AG09309 (cell line): ENCODE results near the gene NUBP2.

Experiments used
- DNase-seq: peaks from one replicate; pipeline ENCODE4 v3.0.0-alpha.2; 2010; ENCODE audit warnings: low read depth
- H3K4me3 ChIP-seq: 2 replicates; pipeline ENCODE4 v1.5.1; 2011; ENCODE audit warnings: mild to moderate bottlenecking, low read depth, low read length, moderate library complexity; ENCODE audit not compliant: control insufficient read depth
- TF ChIP-seq, protein P1 (sequence below): IDR thresholded peaks from 2 replicates; pipeline ENCODE4 v1.5.1; 2011; ENCODE audit warnings: mild to moderate bottlenecking, low read depth, low read length, inconsistent platforms; ENCODE audit not compliant: insufficient read depth, control insufficient read depth; ENCODE audit errors: missing control alignments

NUBP2 gene

DNA sequence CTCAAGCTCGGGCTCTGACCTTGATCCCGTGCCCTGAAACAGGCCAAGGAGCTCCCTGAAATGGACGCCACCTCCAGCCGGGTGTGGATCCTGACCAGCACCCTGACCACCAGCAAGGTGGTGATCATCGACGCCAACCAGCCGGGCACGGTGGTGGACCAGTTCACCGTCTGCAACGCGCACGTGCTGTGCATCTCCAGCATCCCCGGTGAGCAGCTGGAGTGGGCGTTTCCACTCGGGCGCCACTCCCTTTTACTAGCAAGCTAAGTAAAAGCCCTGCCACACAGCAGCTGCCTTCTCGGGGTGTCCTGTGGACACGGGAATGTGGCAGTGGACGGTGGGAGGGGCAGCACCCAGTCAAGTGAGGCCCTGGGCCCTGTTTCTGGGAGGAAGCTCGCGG, 17.8 kb upstream of the NUBP2 start:
- TF ChIP-seq, protein P1, sequence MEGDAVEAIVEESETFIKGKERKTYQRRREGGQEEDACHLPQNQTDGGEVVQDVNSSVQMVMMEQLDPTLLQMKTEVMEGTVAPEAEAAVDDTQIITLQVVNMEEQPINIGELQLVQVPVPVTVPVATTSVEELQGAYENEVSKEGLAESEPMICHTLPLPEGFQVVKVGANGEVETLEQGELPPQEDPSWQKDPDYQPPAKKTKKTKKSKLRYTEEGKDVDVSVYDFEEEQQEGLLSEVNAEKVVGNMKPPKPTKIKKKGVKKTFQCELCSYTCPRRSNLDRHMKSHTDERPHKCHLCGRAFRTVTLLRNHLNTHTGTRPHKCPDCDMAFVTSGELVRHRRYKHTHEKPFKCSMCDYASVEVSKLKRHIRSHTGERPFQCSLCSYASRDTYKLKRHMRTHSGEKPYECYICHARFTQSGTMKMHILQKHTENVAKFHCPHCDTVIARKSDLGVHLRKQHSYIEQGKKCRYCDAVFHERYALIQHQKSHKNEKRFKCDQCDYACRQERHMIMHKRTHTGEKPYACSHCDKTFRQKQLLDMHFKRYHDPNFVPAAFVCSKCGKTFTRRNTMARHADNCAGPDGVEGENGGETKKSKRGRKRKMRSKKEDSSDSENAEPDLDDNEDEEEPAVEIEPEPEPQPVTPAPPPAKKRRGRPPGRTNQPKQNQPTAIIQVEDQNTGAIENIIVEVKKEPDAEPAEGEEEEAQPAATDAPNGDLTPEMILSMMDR, result no peak
- H3K4me3 ChIP-seq, result no peak overlapping the region
- no peak for DNase-seq

DNA sequence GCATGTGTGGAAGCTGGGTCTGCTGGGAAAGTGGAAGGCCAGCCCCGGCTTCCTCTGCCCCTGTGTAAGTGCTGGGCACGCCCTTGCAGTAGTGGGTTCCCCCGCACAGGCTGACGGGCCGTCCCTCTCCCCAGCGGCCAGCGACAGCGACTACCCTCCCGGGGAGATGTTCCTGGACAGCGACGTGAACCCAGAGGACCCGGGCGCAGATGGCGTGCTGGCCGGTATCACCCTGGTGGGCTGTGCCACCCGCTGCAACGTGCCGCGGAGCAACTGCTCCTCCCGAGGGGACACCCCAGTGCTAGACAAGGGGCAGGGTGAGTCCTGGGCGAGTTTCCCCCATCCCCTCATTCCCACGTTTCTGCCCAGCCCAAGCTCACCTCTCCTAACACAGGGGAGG, 16.9 kb upstream of the NUBP2 start:
- H3K4me3 ChIP-seq, result no peak overlapping the region
- no peak for DNase-seq
- TF ChIP-seq, protein P1, result no peak

DNA sequence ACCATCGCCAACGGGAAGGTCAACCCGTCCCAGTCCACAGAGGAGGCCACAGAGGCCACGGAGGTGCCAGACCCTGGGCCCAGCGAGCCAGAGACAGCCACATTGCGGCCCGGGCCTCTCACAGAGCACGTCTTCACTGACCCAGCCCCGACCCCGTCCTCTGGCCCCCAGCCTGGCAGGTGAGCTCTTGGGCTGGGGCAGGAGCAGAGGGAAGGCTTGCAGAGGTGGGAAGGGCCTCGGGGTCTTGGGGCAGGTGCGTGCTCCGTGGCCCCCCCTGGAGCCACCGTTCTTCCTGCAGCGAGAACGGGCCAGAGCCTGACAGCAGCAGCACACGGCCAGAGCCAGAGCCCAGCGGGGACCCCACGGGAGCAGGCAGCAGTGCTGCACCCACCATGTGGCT, 16.5 kb upstream of the NUBP2 start:
- TF ChIP-seq, protein P1, result no peak
- no peak for DNase-seq
- no peak overlapping the region for H3K4me3 ChIP-seq

DNA sequence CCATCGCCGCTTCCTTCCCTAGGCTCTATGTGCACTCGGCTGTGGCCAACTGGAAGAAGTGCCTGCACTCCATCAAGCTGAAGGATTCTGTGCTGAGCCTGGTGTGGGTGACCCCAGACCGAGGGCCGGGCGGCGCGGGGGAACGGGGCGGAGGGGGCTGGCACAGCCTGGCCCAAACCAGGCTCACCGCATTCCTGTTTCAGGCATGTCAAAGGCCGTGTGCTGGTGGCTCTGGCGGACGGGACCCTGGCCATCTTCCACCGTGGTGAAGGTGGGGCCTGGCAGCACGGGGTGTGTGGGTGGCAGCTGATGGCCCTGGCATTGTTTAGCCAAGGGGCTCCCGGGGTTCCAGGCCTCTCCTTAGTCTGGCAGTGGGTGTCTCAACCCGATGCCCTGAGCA, 16.1 kb upstream of the NUBP2 start:
- no peak overlapping the region for H3K4me3 ChIP-seq
- TF ChIP-seq, protein P1, result no peak
- DNase-seq, result no peak

DNA sequence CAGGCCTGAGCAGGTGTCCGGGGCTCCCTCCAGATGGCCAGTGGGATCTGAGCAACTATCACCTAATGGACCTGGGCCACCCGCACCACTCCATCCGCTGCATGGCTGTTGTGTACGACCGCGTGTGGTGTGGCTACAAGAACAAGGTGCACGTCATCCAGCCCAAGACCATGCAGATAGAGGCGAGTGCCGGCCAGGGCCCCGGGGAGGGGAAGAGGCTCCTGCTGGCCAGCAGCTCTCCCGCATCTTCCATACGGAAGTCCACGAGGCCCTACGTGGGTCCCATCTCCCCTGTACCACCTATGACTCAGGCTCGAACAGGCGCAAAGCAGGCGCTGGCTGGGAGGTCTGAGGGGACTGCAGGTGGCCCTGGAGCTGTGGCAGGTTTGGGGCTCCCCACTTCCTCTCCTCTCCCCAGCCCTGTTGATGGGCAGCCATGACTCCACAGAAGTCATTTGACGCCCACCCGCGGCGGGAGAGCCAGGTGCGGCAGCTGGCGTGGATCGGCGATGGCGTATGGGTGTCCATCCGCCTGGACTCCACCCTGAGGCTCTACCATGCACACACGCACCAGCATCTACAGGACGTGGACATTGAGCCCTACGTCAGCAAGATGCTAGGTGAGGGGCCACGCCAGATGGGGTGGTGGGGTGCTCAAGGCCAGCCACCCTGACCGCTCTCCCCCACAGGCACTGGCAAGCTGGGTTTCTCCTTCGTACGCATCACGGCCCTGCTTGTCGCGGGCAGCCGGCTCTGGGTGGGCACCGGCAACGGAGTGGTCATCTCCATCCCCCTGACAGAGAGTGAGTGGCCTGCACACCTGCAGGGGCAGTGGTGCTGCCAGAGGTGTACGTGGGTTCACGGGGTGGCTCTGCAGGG, 15.4 kb upstream of the NUBP2 start:
- no peak for DNase-seq
- no peak overlapping the region for H3K4me3 ChIP-seq
- TF ChIP-seq, protein P1, result no peak

DNA sequence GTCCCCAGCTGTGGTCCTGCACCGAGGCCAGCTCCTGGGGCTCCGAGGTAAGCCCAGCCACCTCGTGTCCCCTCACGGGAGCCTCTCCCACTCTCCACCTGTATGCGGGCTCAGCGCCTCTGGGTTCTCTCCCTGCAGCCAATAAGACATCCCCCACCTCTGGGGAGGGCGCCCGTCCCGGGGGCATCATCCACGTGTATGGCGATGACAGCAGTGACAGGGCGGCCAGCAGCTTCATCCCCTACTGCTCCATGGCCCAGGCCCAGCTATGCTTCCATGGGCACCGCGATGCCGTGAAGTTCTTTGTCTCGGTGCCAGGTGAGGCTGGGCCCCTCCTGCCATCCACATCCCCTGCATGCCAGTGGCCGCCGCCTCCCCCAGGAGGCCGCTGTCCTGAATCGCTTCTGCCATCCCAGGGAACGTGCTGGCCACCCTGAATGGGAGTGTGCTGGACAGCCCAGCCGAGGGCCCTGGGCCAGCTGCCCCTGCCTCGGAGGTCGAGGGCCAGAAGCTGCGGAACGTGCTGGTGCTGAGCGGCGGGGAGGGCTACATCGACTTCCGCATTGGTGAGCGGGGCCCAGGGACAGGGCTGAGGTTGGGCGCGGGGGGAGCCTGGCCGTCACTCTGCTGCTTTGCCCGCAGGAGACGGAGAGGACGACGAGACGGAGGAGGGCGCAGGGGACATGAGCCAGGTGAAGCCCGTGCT, 14.5 kb upstream of the NUBP2 start:
- H3K4me3 ChIP-seq, result no peak overlapping the region
- TF ChIP-seq, protein P1, result no peak
- no peak for DNase-seq
